Activated T-helper 1 cell treated with anti-CD3 and anti-CD28 coated beads, Interleukin-12 subunit alpha, Interleukin-12 subunit beta, Interleukin-2, Interleukin-4 antibody, amounts not matched to agents 30 ng/mL and 10 ng/mL and 1 ng/mL, durations not matched to agents 14 hours and 24 hours and 36 hours (primary cell): ENCODE measurements around the gene TXNDC9. TPM values are rescaled to one million over a fixed set of nuclear protein-coding genes. Genes with fewer than 3 reads are reported as not detected.
A peak's percentile ranks its signal among the peaks of the same experiment; 100 is the strongest.
"Not testable (repeated sequence)": the region's sequence is repeated elsewhere in the genome, so short reads cannot be mapped to it uniquely, and the experiment has no call there.

Experiments
- DNase-seq: peaks from one replicate; pipeline ENCODE4 v3.0.0; 2021; ENCODE audit warnings: low spot score
- H3K27ac Mint-ChIP-seq: one replicate; pipeline ENCODE4 v1.8.0; 2021; ENCODE audit warnings: mild to moderate bottlenecking, mixed read lengths
- H3K27me3 Mint-ChIP-seq: one replicate; pipeline ENCODE4 v1.8.0; 2022; ENCODE audit warnings: mild to moderate bottlenecking, moderate library complexity, mixed read lengths; ENCODE audit not compliant: insufficient read depth
- H3K36me3 Mint-ChIP-seq: one replicate; pipeline ENCODE4 v1.8.0; 2021; ENCODE audit warnings: low read depth, mixed read lengths
- H3K4me1 Mint-ChIP-seq: one replicate; pipeline ENCODE4 v1.8.0; 2021; ENCODE audit warnings: low read depth, mixed read lengths
- H3K4me3 Mint-ChIP-seq: one replicate; pipeline ENCODE4 v1.8.0; 2021; ENCODE audit warnings: mild to moderate bottlenecking, moderate library complexity, mixed read lengths
- H3K9me3 Mint-ChIP-seq: one replicate; pipeline ENCODE4 v1.8.0; 2021; ENCODE audit warnings: mixed read lengths
- intact Hi-C: fragments of 100-400 bp; cut with micrococcal nuclease; formaldehyde crosslinking; loops from one replicate; pipeline ENCODE4 v1.15.1; 2024
- total RNA-seq: library from RNA; stranded (reverse); gene quantifications from 2 replicates; pipeline ENCODE4 v1.2.3, GENCODE V29; 2022

The TXNDC9 gene
- total RNA-seq, 1 donor from 2014 or later = 37.0 TPM

DNA sequence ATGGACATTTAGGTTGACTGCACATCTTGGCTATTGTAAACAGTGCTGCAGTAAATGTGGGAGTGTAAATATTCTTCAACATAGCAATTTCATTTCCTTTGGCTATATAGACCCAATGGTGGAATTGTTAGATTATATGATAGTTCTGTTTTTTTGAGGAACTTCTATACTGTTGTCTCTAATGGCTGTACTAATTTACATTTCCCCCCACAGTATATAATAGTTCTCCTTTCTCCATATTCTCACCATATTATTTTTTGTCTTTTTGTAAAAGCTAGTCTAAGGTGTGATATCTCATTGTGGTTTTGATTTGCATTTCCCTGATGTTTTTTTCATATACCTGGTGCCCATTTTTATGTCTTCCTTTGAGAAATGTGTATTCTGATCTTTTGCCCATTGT, 14.1 kb upstream of the TXNDC9 start:
- Mint-ChIP-seq H3K27ac (no peak overlapping the region), H3K4me1 (peaks cover 43% of the 10 kb centered on the region), H3K9me3 (no peaks in the 10 kb centered on the region)

DNA sequence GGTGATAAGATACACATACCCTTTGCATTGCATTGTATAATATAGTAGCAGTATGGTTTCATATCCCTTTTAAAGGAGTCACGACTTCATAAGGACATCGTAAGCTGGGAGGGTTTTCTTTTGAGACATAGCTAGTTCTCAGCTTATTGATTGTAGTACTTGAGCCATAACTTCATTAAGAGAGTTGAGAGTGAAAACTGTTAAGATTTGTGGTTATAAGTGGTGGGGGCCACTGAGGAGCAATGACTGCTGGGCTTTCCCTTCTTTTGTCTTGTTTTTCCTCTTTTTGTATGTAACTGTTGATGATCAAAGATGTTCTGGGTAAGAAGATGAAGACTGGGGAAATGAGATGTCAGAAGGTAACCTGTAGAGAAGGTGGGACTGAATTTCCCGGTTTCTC, 12.0 kb upstream of the TXNDC9 start:
- intact Hi-C loops = loop anchor here (1.0 to 2.0 kb wide), 2 partner anchors 11 to 29 kb away; partner anchors contain the start of gene EIF5B
- H3K27ac Mint-ChIP-seq = peak overlapping the region; percentile 65
- DNase-seq = no peak
- no peak overlapping the region for H3K4me3 Mint-ChIP-seq
- H3K9me3 Mint-ChIP-seq = no peaks in the 10 kb centered on the region
- no peaks in the 10 kb centered on the region for H3K27me3 Mint-ChIP-seq
- peaks cover 36% of the 10 kb centered on the region for H3K4me1 Mint-ChIP-seq
- H3K36me3 Mint-ChIP-seq = peaks cover 4% of the 10 kb centered on the region

More for the DNA sequence above, 14.1 kb upstream of the TXNDC9 start:
- no peak for DNase-seq
- Mint-ChIP-seq H3K36me3 (peaks cover 5% of the 10 kb centered on the region), H3K4me3 (no peak overlapping the region), H3K27me3 (no peaks in the 10 kb centered on the region)
- intact Hi-C loops = no loop called here

DNA sequence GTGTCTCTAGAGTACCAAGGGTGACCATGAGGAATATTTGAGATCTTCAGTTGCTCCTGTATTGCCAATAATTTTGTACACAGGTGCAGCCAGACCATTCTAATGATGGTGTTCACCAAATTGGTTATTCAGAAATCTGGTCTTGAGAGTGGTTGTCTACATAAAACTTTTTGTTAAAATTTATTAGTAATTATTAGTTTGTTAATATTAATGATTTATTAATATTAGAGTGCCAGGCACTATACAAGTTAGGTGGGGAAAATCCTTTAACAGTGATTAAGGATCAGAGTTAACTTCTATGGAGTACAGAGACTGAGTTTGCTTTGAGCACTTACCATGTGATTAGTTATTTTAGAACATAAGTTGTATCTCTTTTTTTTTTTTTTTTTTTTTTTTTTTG, 10.1 kb upstream of the TXNDC9 start:
- peaks cover 38% of the 10 kb centered on the region for H3K4me1 Mint-ChIP-seq

DNA sequence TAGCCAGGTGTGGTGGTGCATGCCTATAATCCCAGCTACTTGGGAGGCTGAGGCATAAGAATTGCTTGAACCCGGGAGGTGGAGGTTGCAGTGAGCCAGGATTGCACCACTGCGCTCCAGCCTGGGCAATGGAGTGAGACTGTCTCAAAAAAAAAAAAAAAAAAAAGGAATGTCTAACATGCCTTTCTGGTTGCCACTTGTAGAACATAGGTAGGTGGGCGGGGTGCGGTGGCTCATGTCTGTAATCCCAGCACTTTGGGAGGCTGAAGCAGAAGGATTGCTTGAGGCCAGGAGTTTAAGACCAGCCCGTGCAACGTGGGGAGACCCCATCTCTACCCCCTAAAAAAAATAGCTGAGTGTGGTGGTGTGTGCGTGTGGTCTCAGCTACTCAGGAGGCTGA, 9.3 kb upstream of the TXNDC9 start:
- H3K9me3 Mint-ChIP-seq, intact Hi-C loops, H3K27ac Mint-ChIP-seq, DNase-seq, H3K27me3 Mint-ChIP-seq, H3K4me3 Mint-ChIP-seq, H3K36me3 Mint-ChIP-seq: not testable (repeated sequence)
- H3K4me1 Mint-ChIP-seq = peaks cover 37% of the 10 kb centered on the region

More for the DNA sequence above, 10.1 kb upstream of the TXNDC9 start:
- no peak overlapping the region for H3K4me3 Mint-ChIP-seq
- H3K36me3 Mint-ChIP-seq = peaks cover 6% of the 10 kb centered on the region
- no peaks in the 10 kb centered on the region for H3K9me3 Mint-ChIP-seq
- intact Hi-C loops = no loop called here
- no peaks in the 10 kb centered on the region for H3K27me3 Mint-ChIP-seq
- DNase-seq = no peak
- no peak overlapping the region for H3K27ac Mint-ChIP-seq

DNA sequence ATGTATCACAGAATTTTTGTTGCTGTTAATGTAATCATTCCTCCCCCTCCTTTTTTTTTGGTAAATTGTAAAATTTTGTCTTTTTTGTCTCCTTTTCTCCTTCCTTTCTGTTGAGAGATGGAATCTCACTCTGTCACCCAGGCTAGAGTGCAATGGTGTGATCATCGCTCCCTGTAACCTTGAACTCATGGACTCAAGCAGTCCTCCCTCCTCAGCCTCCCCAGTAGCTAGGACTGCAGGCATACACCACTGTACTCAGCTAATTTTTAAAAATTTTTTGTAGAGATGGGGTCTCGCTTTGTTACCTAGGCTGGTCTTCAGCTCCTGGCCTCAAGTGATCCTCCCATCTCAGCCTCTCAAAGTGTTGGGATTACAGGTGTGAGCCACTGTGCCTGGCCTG, 6.4 kb upstream of the TXNDC9 start:
- H3K27me3 Mint-ChIP-seq = no peaks in the 10 kb centered on the region
- H3K4me3 Mint-ChIP-seq = no peak overlapping the region
- H3K4me1 Mint-ChIP-seq = peaks cover 23% of the 10 kb centered on the region
- peaks cover 6% of the 10 kb centered on the region for H3K36me3 Mint-ChIP-seq
- no peak overlapping the region for H3K27ac Mint-ChIP-seq
- intact Hi-C loops = no loop called here
- DNase-seq = no peak
- H3K9me3 Mint-ChIP-seq = no peaks in the 10 kb centered on the region

DNA sequence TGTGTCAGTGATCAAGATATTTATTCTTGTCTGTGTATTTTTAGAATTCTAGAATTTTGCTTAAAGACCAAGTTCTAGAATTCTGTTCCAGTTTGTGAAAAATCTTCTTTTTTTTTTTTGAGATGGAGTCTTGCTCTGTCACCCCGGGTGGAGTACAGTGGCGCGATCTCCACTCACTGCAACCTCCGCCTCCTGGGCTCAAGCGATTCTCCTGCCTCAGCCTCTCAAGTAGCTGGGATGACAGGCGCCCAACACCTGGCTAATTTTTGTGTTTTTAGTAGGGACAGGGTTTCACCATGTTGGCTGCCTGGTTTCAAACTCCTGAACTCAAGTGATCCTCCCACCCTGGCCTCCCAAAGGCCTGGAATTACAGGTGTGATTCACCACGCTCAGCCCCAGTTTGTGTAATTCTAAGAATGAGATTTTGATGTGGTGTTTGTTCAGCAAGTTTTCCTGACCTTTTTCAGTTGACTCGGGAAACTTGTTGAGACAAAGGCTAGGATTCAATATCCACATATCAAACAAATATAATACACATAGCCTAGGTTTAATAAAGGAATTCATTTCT, 4.6 kb upstream of the TXNDC9 start:
- Mint-ChIP-seq H3K4me3 (no peak overlapping the region), H3K27ac (no peak overlapping the region), H3K36me3 (peaks cover 6% of the 10 kb centered on the region), H3K27me3 (no peaks in the 10 kb centered on the region), H3K4me1 (peaks cover 18% of the 10 kb centered on the region), H3K9me3 (no peaks in the 10 kb centered on the region)
- DNase-seq = no peak
- intact Hi-C loops = no loop called here

DNA sequence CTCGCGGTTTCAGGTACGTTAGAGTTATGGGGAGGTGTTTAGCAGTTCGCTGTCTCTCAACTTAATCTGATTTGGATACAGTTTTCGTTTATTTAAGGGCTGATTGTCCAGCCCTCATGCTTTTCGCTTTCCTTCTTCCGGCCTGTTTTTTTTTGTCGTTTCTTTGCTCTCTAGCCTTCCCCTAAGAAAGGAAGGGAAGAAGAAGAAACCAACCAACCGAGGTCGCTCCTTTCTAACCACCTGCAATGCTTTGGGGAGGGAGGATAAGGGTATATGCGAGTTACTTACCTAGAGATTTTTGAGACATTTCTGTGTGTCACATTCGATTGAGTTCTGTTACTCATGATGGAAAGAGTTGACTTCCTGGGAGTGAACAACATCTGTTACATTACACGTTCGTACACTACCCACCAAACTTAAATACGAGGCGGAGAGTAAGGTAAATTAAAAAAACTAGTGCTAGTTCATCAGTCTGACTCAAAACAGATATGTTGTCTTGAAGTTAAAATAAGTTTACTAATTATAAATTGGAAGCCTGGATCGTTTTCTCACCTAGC, 2.0 kb upstream of the TXNDC9 start:
- Mint-ChIP-seq H3K4me3 (no peak overlapping the region), H3K27me3 (no peaks in the 10 kb centered on the region), H3K4me1 (peaks cover 39% of the 10 kb centered on the region), H3K9me3 (no peaks in the 10 kb centered on the region), H3K27ac (no peak overlapping the region), H3K36me3 (peaks cover 6% of the 10 kb centered on the region)
- DNase-seq = no peak
- intact Hi-C loops = loop anchor here (5.0 to 10.0 kb wide), 5 partner anchors 253 to 1914 kb away; partner anchors contain the start of genes CNOT11 and TMEM131

DNA sequence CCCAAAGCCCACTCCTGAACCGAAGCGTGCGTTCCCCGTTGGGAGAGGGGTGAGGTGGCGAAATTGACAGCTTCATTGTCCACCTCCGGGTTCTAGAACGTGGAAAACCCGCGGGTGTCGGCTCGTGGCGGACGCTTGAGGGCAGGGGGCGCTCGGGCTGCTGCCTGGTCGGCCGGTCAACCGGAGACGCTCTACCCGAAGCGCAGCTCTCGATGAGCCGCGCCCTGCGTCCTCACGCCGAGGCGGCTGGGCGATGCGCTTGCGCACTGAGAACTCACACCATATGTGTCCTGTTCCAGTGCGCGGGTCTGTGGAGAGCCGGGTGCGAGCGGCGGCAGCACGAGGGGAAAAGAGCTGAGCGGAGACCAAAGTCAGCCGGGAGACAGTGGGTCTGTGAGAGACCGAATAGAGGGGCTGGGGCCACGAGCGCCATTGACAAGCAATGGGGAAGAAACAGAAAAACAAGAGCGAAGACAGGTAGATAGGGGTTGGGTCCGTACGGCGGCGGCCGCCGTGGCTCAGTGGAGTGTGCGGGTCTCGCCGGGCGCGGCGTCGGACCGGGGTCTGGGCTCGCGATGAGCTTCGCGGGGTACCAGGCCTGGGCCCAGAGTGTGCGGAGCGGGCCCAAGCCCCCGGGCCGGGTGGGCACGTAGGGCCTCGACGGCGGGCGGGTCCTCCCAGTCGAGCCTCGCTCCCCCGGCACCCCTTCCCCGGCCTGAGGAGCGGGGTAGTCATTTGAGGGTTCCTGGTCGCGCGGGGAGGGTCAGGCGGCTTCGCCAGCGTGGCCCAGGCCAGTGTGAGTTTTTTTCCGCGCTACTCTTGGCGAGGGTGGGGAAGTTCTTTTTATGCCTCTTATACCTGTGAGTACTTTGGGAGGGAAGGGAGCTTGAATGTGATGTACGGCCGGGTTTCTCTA, 1.2 kb upstream of the TXNDC9 start, which contains the start of gene EIF5B:
Gene EIF5B (plus strand): TSS at position 277 of the 916 bp plus-strand sequence. CDS start 166 bp downstream, at position 443.
- no peak within 1 kb of the TSS for H3K4me3 Mint-ChIP-seq
- H3K27ac Mint-ChIP-seq = no peak within 1 kb of the TSS
- H3K27me3 Mint-ChIP-seq = no peaks in the 10 kb centered on the region
- peak; percentile 93 for DNase-seq
- peaks cover 47% of the 10 kb centered on the region for H3K4me1 Mint-ChIP-seq
- intact Hi-C loops = loop anchor here (1.0 to 10.0 kb wide), 9 partner anchors 11 to 1915 kb away; partner anchors contain the start of genes CNOT11, PDCL3, REV1 and TMEM131
- H3K36me3 Mint-ChIP-seq = peaks cover 10% of the 10 kb centered on the region
- no peaks in the 10 kb centered on the region for H3K9me3 Mint-ChIP-seq

DNA sequence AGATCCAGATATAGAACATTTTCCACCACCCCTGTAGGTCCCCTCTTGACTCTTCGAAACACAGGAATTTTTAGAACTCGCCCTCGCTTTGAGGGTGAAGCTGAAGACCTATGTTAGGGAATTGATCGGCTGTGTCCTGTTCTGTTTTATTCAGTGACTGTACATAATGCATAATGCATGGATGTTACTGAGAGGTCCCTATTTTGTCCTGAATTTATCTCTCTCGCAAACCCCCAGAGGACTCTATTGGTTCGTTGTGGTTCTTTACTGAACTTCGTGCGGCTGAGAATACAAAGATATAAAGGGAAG, 625 bp upstream of the TXNDC9 start:
- no peak for DNase-seq
- no peak overlapping the region for H3K4me3 Mint-ChIP-seq
- intact Hi-C loops = loop anchor here (1.0 to 10.0 kb wide), 14 partner anchors 12 to 1916 kb away; partner anchors contain the start of genes C2orf15, CNOT11, COA5 and LIPT1
- no peaks in the 10 kb centered on the region for H3K27me3 Mint-ChIP-seq
- peaks cover 47% of the 10 kb centered on the region for H3K4me1 Mint-ChIP-seq
- no peak overlapping the region for H3K27ac Mint-ChIP-seq
- H3K9me3 Mint-ChIP-seq = no peaks in the 10 kb centered on the region
- peaks cover 16% of the 10 kb centered on the region for H3K36me3 Mint-ChIP-seq

DNA sequence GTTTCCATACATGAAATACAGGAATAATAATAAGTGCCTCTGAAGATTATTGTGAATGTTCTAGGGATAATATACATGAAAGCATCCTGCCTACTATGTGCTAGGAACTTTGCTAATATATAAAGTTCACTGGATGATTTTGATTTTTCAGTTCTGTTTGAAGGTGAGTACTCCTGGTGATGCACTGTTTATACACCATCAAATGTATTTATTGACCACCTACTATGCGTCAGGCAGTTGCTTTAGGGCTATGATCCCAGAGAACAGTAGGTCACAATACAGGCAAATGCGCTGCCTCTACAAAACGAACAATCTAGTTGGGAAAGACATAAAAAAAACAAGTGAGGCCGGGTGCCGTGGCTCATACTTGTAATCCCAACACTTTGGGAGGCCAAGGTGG, 10.7 kb downstream of the TXNDC9 start:
- Mint-ChIP-seq H3K9me3 (no peaks in the 10 kb centered on the region), H3K4me1 (peaks cover 7% of the 10 kb centered on the region), H3K27ac (no peak overlapping the region), H3K27me3 (no peaks in the 10 kb centered on the region), H3K4me3 (no peak overlapping the region), H3K36me3 (peaks cover 34% of the 10 kb centered on the region)
- DNase-seq = no peak
- intact Hi-C loops = no loop called here

DNA sequence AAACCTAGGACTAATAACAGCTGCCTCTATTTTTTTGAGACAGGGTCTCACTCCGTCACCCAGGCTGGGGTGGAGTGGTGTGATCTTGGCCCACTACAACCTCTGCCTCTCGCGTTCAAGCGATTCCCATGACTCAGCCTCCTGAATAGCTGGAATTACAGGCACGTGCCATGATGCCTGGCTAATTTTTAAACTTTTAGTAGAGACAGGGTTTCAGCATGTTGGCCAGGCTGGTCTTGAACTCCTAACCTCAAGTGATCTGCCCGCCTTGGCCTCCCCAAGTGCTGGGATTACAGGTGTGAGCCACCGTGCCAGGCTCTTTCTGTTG, 18.3 kb downstream of the TXNDC9 start:
- peaks cover 26% of the 10 kb centered on the region for H3K36me3 Mint-ChIP-seq
- not testable (repeated sequence) for H3K4me3 Mint-ChIP-seq

DNA sequence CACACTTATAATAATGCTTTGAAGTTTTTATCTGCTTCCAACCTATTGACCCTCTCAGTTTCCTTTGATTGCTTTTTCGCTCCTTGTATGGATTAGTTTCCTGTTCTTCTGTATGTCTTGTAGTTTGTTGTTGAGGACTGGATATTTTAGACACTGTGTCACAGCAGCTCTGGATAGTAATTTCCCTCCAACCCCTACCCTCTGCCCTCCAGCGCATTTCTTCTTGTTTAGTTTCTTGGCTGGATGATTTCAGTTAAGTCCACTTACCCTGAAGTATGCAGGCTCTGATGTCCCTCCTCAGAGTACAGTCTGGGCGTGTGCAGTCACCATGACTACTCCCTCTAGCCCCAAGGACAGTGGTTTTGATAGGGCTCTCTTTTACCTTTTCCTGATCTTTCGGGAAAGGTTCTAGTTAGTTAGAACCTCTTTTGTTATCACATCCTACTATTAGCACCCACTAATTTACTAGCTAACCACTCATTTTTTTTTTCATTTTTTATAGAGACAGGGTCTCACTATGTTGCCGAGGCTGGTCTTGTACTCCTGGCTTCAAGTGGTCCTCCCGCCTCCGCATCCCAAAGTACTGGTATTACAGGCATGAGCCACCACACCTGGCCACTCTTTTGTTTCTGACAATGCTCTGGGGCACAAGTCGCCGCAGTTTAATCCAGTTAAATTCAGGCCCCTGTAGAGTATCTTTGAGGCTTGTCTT, 18.8 kb downstream of the TXNDC9 start:
- H3K9me3 Mint-ChIP-seq = no peaks in the 10 kb centered on the region
- H3K4me1 Mint-ChIP-seq = no peaks in the 10 kb centered on the region
- peaks cover 27% of the 10 kb centered on the region for H3K36me3 Mint-ChIP-seq
- no peak overlapping the region for H3K27ac Mint-ChIP-seq
- no peak for DNase-seq
- intact Hi-C loops = no loop called here
- H3K4me3 Mint-ChIP-seq = no peak overlapping the region
- no peaks in the 10 kb centered on the region for H3K27me3 Mint-ChIP-seq

More for the DNA sequence above, 18.3 kb downstream of the TXNDC9 start:
- DNase-seq, H3K9me3 Mint-ChIP-seq, H3K27ac Mint-ChIP-seq, H3K4me1 Mint-ChIP-seq, intact Hi-C loops, H3K27me3 Mint-ChIP-seq: not testable (repeated sequence)
